GM19025 (cell line): ENCODE measurements around the gene PKLR.
"Not testable (repeated sequence)": the region's sequence is repeated elsewhere in the genome, so short reads cannot be mapped to it uniquely, and the experiment has no call there.

Experiments
- ATAC-seq: cut with Tn5 transposase; IDR thresholded peaks from one replicate; pipeline ENCODE4 v1.9.1; 2021; ENCODE audit warnings: mild to moderate bottlenecking, low read depth, moderate library complexity; ENCODE audit not compliant: unreplicated experiment

The PKLR gene

DNA sequence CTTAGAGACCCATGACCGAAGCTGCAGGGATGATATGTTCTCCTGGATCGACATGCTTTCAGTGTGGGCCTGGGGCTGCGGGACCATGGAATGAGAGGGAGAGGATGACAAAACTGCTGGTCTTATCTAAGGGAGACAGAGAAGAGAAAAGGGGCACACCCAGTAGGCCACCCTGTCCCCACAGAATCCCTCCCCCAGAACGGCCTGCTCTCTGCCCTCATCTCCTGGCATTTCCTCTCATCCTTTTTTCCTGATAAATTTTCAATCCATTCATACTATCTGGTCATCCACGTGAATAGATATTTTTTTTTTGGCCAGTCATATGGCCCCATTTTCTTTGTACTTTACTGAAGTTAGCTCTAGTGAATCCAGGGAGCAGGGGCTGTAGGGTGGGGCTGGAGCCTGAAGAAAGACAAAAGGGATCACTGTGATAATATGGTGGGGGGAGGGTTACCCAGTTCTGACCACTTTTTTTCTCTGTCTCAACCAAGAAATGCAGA, at the start of gene PKLR:
PKLR (minus strand) TSS at position 97 of the 500 bp plus-strand sequence; CDS start at position 54, 43 bp downstream.
- ATAC-seq, result no peak

DNA sequence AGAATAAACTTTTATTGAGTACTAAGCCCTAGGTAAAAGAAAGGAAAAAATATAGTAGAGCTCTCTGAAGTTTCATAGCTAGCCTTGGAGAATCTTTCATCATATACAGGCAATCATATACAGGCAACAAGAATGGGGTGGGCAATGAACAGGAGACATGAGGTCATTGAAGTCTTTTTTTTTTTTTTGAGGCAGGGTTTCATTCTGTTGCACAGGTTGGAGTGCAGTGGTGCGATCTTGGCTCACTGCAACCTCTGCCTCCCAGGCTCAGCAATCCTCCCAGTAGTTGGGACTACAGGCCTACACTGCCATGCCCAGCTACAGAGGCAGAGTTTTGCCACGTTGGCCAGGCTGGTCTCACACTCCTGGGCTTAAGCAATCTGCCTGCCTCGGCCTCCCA, 41.6 kb upstream of the PKLR start:
- ATAC-seq, result no peak

DNA sequence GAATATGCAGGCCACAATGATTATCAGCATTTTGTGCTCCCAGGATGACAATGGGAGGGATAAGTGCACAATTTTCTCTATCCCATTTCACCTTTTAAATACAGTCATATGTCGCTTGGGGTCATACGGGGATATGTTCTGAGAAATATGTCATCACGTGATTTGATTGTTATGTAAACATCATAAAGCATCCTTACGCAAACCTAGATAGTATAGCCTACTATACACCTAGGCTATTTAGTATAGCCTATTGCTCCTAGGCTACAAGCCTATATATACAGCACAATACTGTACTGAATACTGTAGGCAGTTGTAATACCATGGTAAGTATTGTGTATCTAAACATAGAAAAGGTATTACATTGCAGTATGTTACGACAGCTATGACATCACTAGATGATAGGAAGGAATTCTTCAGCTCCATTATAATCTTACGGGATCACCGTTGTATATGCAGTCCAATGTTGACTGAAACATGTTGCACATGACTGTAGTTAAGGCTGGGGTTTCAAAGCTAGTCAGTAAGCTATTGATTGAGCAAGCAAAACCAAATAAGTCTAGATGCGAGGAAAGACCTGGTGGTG, 38.4 kb upstream of the PKLR start:
- ATAC-seq, result no peak

DNA sequence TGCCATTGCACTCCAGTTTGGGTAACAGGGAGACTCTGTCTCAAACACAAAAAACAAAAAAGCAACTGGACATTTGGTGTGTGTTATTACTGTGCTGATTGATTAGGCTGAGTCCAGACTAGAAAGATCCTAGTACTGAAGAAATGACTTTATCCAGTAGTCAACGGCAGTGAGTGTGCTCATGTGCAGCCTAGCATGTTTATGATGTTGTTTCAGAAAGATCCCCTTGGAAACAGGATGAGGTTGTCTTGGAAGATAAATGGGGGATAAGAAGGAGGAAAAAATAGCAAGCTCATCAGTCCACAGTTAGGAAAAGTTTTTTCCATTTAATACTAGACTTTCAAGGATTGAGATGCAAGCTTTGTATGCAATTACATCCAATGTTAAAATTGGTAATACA, 33.7 kb upstream of the PKLR start:
- no peak for ATAC-seq

DNA sequence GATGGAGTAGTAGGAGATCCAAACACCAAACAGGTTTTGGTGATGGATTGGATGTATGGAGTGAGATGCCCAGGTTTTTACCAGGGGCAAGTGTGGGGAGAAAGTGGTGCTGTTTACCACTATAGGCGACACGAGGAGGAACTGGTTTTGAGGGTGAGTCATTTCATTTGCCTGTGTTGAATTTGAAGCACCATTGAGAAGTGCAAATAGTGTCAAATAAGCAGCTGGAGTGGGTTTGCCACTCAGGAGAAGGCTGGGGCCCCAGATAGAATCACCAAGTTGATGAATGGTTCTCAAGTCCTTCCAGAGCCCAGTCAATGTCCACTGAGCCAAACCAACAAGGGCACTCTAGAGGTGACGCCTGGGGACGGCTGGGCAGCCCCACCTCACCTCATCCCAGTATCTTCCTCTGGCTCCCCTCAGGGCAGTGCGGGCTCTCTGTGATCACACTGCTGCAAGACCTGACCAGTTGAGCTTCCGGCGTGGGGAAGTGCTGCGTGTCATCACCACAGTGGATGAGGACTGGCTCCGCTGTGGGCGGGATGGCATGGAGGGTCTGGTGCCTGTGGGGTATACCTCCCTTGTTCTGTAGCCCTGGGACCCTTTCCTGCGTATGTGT, 28.9 kb upstream of the PKLR start:
- ATAC-seq, result no peak

DNA sequence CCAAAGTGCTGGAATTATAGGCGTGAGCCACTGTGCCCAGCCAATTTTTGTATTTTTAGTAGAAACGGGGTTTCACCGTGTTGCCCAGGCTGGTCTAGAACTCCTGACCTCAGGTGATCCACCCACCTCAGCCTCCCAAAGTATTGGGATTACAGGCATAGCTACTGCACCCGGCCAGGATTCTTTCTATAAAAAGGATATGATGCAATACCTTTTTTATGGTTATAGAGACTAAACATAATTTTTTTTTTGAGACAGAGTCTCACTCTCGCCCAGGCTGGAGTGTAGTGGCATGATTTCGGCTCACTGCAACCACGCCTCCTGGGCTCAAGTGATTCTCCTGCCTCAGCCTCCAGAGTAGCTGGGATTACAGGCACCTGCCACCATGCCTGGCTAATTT, 27.6 kb upstream of the PKLR start:
- ATAC-seq, result not testable (repeated sequence)

DNA sequence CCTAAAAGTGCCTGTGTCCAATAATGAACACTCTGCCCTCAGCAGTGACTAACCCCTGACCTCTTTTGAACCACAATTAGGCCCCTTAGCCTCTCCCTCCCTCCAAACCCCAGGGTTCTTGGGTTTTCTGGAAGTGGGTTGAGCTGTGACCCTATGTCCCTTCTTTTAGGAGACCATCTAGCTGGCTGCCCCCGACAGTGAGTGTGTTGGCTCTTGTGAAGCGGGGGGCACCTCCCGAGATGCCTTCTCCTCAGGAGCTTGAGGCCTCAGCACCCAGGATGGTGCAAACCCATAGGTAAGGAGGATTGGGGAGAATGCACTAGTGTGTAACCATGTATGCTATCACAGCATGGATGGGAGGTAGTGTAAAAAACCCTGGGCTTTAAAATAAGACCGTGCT, 26.7 kb upstream of the PKLR start:
- no peak for ATAC-seq

DNA sequence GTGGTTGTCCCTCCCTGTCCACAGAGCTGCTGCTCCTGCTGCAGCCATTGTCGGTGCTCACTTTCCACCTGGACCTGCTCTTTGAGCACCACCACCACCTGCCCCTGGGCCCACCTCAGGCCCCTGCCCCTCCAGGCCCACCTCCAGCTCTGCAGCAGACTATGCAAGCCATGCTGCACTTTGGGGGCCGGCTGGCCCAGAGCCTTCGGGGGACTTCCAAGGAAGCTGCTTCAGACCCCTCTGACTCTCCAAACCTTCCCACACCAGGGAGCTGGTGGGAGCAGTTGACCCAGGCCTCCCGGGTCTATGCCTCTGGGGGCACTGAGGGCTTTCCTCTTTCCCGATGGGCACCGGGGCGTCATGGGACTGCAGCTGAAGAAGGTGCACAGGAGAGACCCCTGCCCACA, 25.4 kb upstream of the PKLR start:
- no peak for ATAC-seq

DNA sequence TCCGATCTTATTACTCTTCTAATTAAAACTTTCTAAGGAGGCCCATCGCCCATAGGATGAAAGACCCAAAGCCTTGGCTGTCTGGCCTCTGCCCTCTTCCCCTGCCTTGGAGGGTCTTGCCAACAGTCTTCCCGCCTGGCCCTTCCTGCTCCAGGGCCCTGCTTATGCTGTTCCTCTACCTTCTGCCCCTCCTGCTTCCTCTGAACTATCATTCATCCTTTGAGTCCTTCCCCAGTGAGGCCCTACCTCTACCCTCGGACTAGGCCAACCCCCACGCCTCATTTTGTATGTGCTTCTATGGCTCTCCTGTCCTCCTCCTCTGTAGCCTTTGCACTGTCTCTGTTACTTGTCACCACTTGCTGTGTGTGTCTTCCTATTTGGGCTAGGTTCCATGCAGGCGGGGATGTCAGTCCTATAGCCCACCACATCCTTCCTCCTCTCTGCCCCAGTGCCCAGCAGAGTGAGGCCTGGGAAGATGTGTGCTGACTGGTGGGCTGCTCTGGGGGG, 24.8 kb upstream of the PKLR start:
- no peak for ATAC-seq

DNA sequence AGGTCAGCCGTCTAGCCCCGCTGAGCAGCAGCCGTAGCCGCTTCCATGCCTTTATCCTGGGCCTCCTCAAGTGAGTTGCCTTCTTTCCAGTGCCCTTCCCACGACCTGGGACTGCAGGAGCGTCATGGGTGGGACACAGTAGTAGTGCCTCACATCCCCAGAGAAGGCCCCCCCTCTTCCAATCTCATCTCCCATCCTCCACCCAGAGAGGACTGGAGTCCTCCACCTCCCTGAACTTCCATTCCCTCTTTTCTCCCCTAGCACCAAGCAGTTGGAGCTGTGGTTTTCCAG, 24.3 kb upstream of the PKLR start:
- no peak for ATAC-seq

DNA sequence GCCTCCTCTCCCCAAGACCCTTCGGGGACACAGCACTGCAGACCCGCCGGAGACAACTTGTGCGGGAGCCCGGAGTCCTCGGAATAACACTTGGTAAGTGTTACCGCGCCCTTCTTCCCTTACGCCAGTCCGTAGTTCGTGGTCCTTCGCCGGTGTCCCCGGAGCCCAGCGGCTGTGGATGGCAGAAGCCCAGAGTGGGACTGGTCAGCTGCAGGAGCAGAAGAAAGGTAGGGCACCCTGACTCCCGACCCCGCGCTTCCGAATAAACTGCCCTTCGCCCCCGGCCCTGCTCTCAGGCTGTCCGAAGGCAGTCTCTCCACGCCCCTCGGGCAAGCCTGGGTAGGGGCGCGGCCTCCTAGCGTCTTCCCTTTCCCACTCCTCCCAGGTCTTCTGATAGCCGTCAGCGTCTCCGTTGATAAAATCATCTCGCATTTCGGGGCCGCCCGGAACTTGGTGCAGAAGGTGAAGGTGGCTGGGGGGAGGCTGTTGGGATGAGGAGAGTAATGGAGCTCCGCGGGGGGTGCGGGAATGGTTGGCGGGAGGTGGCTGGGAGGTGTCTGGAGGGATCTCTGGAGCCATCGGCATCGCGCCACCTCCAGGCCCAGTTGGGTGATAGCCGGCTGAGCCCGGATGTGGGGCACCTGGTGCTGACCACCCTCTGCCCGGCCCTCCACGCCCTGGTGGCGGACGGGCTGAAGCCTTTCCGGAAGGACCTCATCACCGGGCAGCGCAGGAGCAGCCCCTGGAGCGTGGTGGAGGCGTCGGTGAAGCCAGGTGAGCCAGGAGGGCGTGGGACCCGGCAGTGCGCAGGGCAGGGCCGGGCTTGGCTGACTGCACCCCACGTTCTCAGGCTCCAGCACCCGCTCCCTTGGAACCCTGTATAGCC, 23.7 kb upstream of the PKLR start:
- ATAC-seq, result no peak

DNA sequence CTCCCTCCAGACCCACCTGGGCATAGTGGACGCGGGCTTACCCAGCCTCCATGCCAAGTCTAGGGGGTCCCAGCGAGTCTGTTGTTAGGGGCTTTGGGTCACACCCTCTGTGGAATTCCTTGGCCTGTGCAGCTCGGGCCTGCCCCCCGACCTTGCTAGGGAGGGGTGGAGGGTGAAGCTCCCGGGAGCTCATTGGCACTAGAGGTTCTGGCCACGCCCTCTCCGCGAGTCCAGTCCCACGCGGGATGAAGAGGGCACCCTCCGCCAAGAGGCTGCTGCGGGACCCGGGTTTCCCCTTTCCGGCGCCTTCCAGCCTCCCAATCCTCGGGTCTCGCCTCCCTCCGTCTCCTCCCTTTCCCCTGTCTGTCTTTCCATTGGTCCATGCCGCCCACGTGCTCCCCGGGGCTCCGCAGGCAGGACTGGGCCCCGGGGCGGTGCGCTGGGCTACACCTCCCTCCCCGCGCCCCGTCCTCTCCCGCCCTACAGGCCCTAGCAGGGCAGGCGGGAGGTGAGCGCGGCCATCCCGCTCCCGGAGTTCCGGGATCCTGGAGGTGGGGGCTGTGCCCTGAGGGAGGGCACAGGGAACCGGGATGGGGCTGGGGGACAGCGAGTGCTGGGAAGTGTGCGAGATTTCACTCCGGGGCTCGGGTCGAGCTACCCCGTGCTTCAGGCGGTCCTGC, 22.9 kb upstream of the PKLR start:
- peak; percentile 71 for ATAC-seq

DNA sequence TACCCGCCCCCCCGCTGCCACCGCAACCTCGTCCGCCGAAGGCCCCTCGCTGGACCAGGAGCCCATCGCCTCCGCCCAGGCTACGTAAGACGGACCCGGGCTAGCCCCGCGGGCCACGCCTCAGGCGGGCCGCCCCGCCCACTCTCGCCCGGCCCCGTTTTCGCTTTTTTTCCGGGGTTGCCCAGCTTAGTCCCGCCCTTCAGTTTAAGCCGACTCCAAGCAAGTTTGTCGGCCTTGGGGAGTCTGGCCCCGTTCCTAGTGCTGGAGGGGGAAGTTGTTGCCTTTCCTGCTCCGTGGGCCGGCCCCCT, 22.4 kb upstream of the PKLR start:
- ATAC-seq, result peak; percentile 32

DNA sequence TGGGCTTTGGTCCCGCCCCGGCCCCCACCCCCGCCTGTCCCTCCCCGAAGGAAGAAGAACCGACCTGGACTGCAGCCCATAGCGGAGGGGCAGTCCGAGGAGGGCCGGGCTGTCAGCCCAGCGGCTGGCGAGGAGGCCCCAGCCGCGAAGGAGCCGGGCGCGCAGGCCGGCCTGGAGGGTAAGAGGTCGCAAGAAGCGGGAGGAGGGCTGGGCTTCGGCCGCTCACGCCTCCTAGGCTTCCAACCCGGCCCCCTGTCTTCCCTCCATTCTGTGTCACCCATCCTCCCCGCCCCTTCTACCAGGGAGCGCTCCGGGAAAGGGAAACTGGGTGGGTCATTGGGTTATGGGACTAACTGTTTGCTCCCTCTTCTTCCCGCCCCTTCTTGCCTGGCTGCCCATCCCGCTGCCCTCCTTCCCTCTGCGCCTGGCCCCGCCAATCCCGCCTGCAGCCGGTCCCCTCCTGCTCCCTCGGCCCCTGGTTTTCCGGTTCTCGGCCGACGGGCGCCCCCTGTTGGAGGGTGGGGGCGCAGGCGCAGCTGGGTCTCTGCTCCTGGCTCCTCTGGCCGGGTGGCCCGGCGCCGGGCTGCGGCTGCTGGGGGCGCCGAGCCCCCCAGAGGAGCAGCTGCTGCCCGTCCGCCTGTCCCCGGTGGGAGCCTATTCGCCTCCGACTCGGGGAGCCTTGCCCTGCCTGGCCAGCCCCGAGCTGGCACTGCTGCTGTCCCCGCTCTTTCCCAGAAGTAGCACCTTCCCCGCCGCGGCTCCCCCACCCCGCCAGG, 21.9 kb upstream of the PKLR start:
- ATAC-seq, result no peak

DNA sequence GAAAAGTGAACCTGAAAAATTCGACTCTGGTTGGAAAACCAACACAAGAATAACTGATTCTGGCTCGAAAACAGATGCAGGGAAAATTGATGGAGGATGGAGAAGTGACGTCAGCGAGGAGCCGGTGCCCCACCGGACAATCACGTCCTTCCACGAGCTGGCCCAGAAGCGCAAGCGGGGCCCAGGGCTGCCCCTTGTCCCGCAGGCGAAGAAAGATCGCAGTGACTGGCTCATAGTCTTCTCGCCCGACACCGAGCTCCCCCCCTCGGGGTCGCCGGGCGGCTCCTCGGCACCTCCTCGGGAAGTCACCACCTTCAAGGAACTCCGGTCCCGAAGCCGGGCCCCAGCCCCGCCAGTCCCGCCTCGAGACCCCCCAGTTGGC, 21.3 kb upstream of the PKLR start:
- no peak for ATAC-seq

DNA sequence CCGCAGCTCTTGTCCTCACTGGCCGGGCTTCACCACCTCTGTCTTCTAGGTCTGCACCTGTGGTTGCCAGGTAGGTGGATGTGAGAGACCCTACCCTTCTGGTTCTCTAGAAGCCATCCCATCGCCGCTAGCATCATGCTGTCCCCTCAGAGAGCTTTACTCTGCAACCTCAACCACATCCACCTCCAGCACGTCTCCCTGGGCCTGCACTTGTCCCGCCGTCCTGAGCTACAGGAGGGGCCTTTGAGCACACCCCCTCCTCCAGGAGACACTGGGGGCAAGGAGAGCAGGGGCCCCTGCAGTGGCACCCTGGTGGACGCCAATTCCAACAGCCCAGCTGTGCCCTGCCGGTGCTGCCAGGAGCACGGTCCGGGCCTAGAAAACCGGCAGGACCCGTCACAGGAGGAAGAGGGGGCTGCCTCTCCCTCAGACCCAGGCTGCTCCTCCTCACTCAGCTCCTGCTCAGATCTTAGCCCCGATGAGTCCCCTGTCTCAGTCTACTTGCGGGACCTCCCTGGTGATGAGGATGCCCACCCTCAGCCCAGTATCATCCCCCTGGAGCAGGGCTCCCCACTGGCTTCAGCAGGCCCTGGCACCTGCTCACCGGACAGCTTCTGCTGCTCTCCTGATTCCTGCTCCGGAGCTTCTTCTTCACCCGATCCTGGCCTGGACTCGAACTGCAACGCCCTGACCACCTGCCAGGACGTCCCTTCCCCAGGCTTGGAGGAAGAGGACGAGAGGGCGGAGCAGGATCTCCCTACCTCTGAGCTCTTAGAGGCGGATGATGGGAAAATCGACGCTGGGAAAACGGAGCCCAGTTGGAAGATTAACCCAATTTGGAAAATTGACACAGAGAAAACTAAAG, 20.6 kb upstream of the PKLR start:
- ATAC-seq, result no peak

DNA sequence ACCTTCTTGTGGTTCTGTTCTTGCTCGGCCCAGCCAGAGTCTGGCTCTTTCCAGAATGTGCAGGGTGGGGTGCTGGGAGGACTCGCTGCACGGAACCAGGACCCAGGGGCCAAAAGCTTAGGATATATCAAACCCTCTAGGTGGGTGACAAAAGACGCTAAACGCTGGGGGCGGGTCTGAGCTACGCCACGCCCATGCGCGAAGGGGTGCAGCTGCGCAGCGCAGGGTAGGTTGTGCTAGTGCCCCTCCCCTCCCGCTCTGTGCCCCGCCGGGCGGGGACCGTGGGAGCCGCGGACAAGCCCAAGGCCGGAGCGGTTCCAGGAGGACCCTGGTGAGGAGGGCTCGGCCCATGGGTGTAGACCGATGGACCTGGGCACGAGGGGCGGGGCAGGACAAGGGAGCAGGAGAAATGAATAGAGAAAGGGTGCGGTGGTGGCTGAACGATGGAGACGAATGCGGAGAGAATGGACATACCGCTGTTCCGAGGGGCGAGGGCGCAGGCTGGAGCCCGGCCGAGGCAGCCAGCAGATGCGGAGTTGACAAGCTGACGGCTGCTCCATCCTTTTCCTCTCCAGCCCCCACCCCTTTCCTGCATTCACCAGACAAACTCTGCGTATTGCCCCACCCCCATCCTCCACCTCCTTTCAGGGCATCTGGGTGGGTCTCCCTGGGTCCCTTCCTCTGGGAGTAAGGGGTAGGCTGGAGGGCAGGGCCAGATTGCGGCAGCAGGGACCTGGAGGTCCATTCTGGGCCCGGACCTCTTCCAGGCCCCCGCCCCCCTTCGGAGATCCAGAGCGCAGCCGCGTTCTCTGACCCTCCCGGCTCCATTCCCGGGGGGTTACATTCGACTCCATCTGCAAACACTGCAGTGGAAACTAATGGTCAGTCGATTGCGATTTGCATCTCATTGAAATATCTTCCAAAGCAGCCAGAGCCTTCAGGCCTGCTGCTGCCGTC, 19.7 kb upstream of the PKLR start, which contains the start of gene RUSC1:
RUSC1 (plus strand) TSS at position 234 of the 957 bp plus-strand sequence. CDS start 880 bp downstream, outside the sequence.
- no peak for ATAC-seq

DNA sequence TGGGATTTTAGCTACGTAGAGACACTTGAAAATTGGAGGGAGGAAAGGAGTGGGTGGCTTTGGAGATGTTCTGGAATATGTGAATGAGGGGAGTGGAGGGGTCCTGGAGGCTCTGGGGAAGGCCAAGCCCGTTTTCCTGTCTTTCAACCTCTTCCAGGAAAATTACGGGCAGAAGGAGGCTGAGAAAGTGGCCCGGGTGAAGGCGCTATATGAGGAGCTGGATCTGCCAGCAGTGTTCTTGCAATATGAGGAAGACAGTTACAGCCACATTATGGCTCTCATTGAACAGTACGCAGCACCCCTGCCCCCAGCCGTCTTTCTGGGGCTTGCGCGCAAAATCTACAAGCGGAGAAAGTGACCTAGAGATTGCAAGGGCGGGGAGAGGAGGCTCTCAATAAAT, 19.0 kb upstream of the PKLR start:
- no peak for ATAC-seq
